Esophagus muscularis mucosa (tissue), 4 donors: ENCODE measurements around the gene MAGI3. TPM values are rescaled to one million over a fixed set of nuclear protein-coding genes. Genes with fewer than 3 reads are reported as not detected.
"Not testable (repeated sequence)": the region's sequence is repeated elsewhere in the genome, so short reads cannot be mapped to it uniquely, and the experiment has no call there.

Experiments used
- DNase-seq: peaks from one replicate; pipeline ENCODE4 v3.0.0-alpha.2; 2017; ENCODE audit errors: extremely low spot score
- H3K27ac ChIP-seq, 4 donors: fragments of 200-600 bp; sonication (generic); replicated peaks in 1 of 4; 1 replicate in 3 of 4; 2 replicates in 1 of 4; pipeline ENCODE4 v1.5.1; 2016 to 2019; ENCODE audit warnings: mild to moderate bottlenecking in 1 of 4
- H3K27me3 ChIP-seq, 4 donors: fragments of 200-600 bp; sonication (generic); one replicate each; pipeline versions ENCODE4 v1.5.1 to v1.6.0; 2016 to 2019
- H3K36me3 ChIP-seq, 4 donors: fragments of 200-600 bp; sonication (generic); one replicate each; pipeline ENCODE4 v1.5.1; 2016 to 2019
- H3K4me1 ChIP-seq, 4 donors: fragments of 200-600 bp; sonication (generic); one replicate each; pipeline ENCODE4 v1.5.1; 2016 to 2019
- H3K4me3 ChIP-seq, 4 donors: fragments of 200-600 bp; sonication (generic); 1 replicate in 2 of 4; 2 replicates in 2 of 4; pipeline ENCODE4 v1.5.1; 2016 to 2019; ENCODE audit warnings: mild to moderate bottlenecking in 4 of 4, moderate library complexity in 1 of 4
- H3K9me3 ChIP-seq, 4 donors: fragments of 200-600 bp; sonication (generic); 1 replicate in 3 of 4; 2 replicates in 1 of 4; pipeline ENCODE4 v1.5.1; 2016 to 2019
- CTCF ChIP-seq, 3 experiments: fragments of 200-600 bp in 2 of 3; fragments of 450-650 bp in 1 of 3; sonication (generic) in 2 of 3; IDR thresholded peaks; one replicate each; pipeline ENCODE4 v1.5.1; 2017 to 2019; ENCODE audit warnings: antibody characterized with exemption in 3 of 3, mild to moderate bottlenecking in 2 of 3, moderate library complexity in 1 of 3
- EP300 ChIP-seq: sonication (generic); formaldehyde crosslinking; IDR thresholded peaks from one replicate; pipeline ENCODE4 v1.6.1; 2017; ENCODE audit warnings: antibody characterized with exemption
- POLR2A ChIP-seq: fragments of 450-650 bp; IDR thresholded peaks from one replicate; pipeline ENCODE4 v1.6.1; 2017; ENCODE audit warnings: antibody characterized with exemption, moderate library complexity, mild to moderate bottlenecking, low read depth
- POLR2AphosphoS5 ChIP-seq, 2 donors: sonication (generic); formaldehyde crosslinking; IDR thresholded peaks; one replicate each; pipeline ENCODE4 v1.6.1; 2017; ENCODE audit warnings: antibody characterized with exemption in 2 of 2
- WGBS: methylation state at CpG from one replicate; pipeline ENCODE4 v1.1.5; 2018; 5-methylcytosine and 5-hydroxymethylcytosine counted together
- intact Hi-C: fragments of 100-400 bp; cut with DNase I; formaldehyde crosslinking; loops from one replicate; pipeline ENCODE4 v1.15.1; 2023
- total RNA-seq, 4 donors: library from RNA; depleted of rRNA; stranded (reverse); fragments of >200 nt; gene quantifications; one replicate each; pipeline versions ENCODE4 v1.1.0 to v1.2.1, GENCODE V29; 2016

MAGI3 gene
- total RNA-seq, 4 donors from 2014 or later, result 14.6 to 21.7 (median 16.4) TPM

GRCh38 chr1:113467991-113468390 is 77.7 kb downstream of the MAGI3 start:
- H3K9me3 ChIP-seq, result peaks cover 0 to 48% (median 15%) of the 10 kb centered on the region in 4 donors
- H3K27me3 ChIP-seq, result no peaks in the 10 kb centered on the region
- no peak for DNase-seq
- H3K4me3 ChIP-seq, result no peak overlapping the region
- peaks cover 0 to 16% (median 15%) of the 10 kb centered on the region in 4 donors for H3K4me1 ChIP-seq
- no peak overlapping the region for H3K27ac ChIP-seq
- intact Hi-C loops, result no loop called here
- H3K36me3 ChIP-seq, result no peaks in the 10 kb centered on the region
- TF ChIP-seq CTCF (IDR thresholded peaks at IDR 0.05) (no peak), POLR2A (no peak), EP300 (no peak), POLR2AphosphoS5 (IDR thresholded peaks at IDR 0.05) (no peak)

- H3K4me1 ChIP-seq, H3K27me3 ChIP-seq, intact Hi-C loops, H3K36me3 ChIP-seq, H3K27ac ChIP-seq, DNase-seq, H3K4me3 ChIP-seq: not testable (repeated sequence)
- H3K9me3 ChIP-seq, result peaks cover 0 to 32% (median 23%) of the 10 kb centered on the region in 4 donors
- 91% methylated on average over 6 of the region's 10 CpGs for WGBS
Measured at GRCh38 chr1:113478427-113479195, 88.3 kb downstream of the MAGI3 start.

DNA sequence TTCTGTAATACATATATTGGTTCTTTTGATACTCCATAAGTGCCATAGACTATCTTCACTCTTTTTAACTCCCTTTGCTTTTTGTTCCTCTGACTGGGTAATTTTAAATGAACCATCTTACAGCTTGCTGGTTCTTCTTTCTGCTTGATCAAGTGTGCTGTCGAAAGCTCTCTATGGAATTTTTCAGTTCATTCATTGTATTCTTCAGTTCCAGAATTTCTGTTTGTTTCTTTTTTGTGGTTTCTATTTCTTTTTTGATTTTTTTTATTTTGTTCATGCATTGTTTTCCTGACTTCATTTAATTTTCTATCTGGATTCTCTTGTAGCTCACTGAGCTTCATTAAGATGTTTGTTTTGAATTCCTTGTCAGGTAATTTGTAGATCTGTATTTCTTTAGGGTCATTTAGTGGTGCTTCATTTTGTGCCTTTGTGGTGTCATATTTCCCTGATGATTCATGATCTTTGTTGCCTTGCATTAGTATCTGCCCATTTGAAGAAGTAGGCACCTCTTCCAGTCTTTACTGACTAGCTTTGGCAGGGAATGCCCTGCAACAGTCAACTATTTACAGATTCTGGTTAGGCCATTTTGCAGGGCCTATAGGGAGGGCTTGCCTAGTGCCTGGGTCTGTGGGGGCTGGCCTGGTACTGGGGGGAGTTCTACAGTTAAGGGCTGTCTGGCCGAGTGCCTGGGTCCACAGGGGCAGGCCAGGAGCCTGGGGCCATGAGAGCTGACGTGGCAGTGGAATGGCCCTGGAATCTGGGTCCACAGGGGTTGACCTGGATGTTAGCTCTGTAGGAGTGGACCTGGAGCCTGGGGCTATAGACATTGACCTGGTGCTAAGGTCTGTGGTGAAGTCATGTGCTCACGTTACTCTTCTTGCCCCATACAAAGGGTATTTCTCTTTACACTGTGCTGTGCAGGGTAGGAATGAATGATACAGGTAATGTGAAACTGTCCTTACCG is 89.7 kb downstream of the MAGI3 start:
- 84% methylated on average over 4 of the region's 5 CpGs for WGBS
- no peaks in the 10 kb centered on the region for H3K4me1 ChIP-seq
- no peak overlapping the region for H3K4me3 ChIP-seq
- no peak for TF ChIP-seq EP300
- no peak for TF ChIP-seq POLR2AphosphoS5 (IDR thresholded peaks at IDR 0.05)
- TF ChIP-seq POLR2A, result no peak
- no peak for TF ChIP-seq CTCF (IDR thresholded peaks at IDR 0.05)
- no peak for DNase-seq
- no peak overlapping the region for H3K27ac ChIP-seq
- H3K9me3 ChIP-seq, result peaks cover 0 to 27% (median 23%) of the 10 kb centered on the region in 4 donors
- no peaks in the 10 kb centered on the region for H3K27me3 ChIP-seq
- intact Hi-C loops, result no loop called here
- H3K36me3 ChIP-seq, result no peaks in the 10 kb centered on the region

- H3K4me3 ChIP-seq, H3K4me1 ChIP-seq, H3K27me3 ChIP-seq, H3K36me3 ChIP-seq, intact Hi-C loops, H3K27ac ChIP-seq, DNase-seq: not testable (repeated sequence)
- H3K9me3 ChIP-seq, result peaks cover 0 to 16% (median 5%) of the 10 kb centered on the region in 4 donors
- 89% methylated on average over 3 of the region's 3 CpGs for WGBS
Measured at GRCh38 chr1:113485131-113485530, 94.8 kb downstream of the MAGI3 start.

GRCh38 chr1:113488576-113489177 is 98.4 kb downstream of the MAGI3 start:
- intact Hi-C loops, result no loop called here
- WGBS, result 85% methylated on average over 4 of the region's 4 CpGs
- H3K4me1 ChIP-seq, result peaks cover 0 to 5% (median 0%) of the 10 kb centered on the region in 4 donors
- DNase-seq, result no peak
- no peaks in the 10 kb centered on the region for H3K27me3 ChIP-seq
- no peak for TF ChIP-seq POLR2A
- no peak for TF ChIP-seq EP300
- H3K27ac ChIP-seq, result no peak overlapping the region
- peaks cover 0 to 7% (median 0%) of the 10 kb centered on the region in 4 donors for H3K9me3 ChIP-seq
- no peak overlapping the region for H3K4me3 ChIP-seq
- no peaks in the 10 kb centered on the region for H3K36me3 ChIP-seq

- H3K4me1 ChIP-seq, result peaks cover 0 to 5% (median 0%) of the 10 kb centered on the region in 4 donors
- H3K9me3 ChIP-seq, result peaks cover 0 to 7% (median 0%) of the 10 kb centered on the region in 4 donors
- intact Hi-C loops, result no loop called here
- no peak for DNase-seq
- 100% methylated on average over 1 of the region's 1 CpG for WGBS
- H3K27ac ChIP-seq, result no peak overlapping the region
- TF ChIP-seq CTCF (IDR thresholded peaks at IDR 0.05) (no peak), EP300 (no peak), POLR2A (no peak), POLR2AphosphoS5 (IDR thresholded peaks at IDR 0.05) (no peak)
- H3K4me3 ChIP-seq, result no peak overlapping the region
- no peaks in the 10 kb centered on the region for H3K27me3 ChIP-seq
- H3K36me3 ChIP-seq, result no peaks in the 10 kb centered on the region
Measured at GRCh38 chr1:113490384-113490783, 100.1 kb downstream of the MAGI3 start.
